HG03565 (cell line): Measurements from ENCODE around the gene KIF5A.
"Not testable (repeated sequence)": the region's sequence is repeated elsewhere in the genome, so short reads cannot be mapped to it uniquely, and the experiment has no call there.

Source experiments
- ATAC-seq: cut with Tn5 transposase; IDR thresholded peaks from one replicate; pipeline ENCODE4 v1.9.1; 2021; ENCODE audit warnings: mild to moderate bottlenecking, moderate library complexity; ENCODE audit not compliant: unreplicated experiment

KIF5A gene

DNA sequence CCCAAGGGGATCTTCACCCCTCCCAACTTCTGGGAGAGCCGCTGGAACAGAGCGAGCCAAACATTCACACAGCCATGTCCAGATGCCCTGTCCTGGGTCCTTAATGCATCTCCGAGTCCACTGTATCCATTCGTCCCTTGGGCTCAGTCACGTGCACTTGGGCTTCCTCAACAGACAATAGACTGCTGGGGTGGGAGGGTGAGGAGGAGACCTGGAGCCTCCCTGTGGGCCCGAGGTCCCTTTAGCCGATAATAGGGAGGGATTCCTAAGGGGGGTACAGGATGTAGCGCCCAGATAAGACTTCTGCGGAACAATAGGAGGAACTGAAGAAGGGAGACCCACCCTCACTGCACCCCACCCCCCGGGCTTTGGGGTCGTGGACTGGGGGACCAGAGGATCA, 68.1 kb downstream of the KIF5A start:
- ATAC-seq, result no peak

DNA sequence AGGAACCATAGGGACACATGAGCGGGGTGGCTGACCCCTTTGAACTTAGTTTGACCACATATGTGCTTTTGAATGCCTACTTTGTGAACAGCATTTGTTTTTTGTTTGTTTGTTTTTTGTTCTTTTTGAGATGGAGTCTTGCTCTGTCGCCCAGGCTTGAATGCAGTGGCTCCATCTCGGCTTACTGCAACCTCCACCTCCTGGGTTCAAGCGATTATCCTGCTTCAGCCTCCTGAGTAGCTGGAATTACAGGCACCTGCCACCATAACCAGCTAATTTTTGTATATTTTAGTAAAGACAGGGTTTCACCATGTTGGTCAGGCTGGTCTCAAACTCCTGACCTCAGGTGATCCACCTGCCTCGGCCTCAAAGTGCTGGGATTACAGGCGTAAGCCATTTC, 68.6 kb downstream of the KIF5A start:
- not testable (repeated sequence) for ATAC-seq

DNA sequence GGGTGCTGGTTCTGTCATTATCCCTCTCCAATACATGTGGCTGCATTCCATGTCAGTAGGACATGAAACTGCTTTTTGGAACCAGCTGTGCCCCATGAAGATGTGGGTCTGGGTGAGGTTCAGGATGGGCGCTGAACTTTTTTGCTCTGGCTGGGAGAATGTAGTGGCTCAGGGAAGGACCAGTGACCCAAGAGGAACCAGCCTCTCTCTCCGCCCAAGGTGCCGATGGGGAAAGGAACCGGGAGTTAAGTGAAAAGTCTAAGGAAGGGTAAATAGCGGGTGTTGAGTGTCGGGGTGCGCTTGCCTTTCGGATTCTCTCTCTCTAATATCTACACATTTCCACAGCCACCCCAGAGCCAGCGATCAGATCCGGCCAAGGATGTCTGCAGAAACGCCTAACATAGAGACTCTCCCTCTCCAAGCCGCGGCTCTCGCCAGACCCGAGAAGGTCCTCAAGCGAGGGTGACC, 69.2 kb downstream of the KIF5A start:
- no peak for ATAC-seq

DNA sequence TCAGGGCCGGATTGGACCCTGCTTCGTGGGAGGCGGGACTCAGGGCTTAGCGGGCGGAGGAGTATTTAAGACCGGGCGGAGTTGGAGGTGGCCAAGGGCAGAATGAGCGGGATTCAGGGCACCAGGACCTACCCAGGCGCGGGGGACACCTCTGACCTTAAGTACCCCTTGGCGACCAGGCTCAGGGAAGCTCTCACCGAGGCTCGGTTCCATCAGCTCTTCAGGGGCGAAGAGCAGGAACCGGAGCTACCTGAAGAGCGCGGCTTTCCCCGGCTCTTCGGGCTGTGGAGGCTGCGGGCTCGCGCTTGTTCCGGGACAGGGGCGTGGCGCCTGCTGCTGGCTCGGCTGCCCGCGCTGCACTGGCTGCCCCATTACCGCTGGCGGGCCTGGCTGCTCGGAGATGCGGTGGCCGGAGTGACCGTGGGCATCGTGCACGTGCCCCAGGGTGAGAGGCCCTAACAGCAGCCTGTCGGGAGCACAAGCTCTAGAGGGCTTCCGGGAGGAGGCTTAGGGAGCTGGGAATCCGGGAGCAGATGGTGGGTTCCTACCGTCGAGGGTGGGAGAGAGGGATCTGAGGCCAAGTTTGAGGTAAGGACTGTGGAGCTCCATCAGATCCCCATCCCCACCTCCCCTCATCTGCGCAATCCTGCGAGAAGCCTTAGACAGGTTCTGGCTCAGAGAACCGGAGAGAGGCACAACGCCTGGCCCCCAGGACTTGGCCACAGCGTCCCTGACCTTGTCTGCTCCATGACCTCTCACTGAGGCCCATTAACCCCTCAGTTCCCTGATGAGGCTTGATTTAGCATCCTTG, 69.8 kb downstream of the KIF5A start:
- ATAC-seq, result no peak

DNA sequence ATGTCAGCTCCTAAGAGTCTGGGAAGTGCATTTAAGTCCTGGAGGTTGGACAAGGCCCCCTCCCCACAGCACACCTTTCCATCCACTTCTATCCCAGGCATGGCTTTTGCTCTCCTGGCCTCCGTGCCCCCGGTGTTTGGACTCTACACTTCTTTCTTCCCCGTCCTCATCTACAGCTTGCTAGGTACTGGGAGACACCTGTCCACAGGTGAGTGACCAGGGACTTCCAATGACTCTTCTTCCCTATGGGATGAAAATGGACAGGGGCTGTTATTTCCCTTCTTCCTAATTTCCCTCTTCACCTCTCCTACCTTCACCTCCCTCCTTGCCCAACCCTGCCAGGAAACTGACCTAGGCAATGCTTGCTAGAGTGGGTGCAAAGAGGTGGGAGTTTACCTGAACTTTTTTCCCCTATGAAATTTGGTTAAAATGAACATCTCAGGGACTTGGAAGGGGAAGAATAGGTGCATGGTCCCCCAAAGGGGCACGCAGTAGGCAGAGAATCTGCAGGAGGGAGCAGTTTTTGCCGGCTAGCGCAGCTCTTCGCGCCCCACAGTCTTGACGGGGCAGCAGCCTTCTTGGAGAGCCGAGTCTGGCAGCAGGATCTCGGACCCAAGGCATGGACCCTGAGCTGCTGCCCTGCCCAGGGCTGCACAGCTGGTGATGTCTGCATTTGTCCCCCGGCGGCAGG, 70.5 kb downstream of the KIF5A start:
- no peak for ATAC-seq

DNA sequence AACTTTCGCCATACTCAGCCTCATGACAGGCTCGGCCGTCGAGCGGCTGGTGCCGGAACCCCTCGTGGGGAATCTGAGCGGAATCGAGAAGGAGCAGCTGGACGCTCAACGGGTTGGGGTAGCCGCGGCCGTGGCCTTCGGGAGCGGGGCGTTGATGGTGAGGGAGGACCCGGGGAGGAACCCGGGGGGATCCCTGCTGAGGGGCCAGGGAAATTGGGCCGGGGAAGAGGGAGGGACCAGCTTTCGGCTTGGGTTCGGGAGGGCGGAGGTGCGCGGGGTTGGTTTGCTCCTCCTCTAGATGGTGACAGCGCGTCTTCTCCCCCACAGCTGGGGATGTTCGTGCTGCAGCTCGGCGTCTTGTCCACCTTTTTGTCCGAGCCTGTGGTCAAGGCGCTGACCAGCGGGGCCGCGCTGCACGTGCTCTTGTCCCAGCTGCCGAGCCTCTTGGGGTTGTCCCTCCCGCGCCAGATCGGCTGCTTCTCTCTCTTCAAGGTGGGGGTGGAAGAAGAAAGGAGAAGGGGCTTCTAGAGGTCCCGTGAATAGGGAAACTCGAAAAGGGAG, 71.2 kb downstream of the KIF5A start:
- ATAC-seq, result no peak

DNA sequence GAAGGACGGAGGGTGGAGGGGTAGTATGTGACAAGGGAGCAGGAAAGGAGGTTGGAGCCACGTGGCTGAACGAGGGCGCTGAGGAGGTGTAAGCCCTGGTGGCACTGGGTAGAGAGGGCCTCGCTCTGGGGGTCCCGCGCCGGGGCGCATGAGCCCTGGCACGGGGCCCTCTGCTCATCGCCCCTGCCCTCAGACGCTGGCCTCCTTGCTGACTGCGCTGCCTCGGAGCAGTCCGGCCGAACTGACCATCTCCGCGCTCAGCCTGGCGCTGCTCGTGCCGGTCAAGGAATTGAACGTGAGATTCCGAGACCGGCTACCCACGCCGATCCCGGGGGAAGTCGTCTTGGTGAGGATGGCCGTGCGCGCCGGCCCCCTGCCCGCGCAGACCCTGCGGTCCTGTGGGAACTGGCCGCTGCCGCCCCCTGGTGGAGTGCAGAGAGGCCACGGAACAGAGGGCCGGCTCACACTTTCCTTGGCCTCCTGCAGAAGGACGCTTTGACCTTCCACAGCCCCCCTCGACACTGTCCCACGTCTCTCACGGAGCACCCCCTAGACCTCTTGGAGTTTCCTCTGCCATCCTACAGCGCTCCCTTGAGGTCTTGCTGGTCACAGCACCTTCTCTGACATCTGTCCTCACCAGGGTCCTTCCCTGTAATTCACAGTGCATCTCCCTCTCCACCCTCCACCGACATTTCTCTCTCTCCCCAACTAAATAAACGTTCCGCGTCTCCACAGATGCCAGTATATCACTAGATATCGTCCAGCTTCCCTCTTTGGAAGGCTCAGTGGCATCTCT, 71.9 kb downstream of the KIF5A start:
- no peak for ATAC-seq

DNA sequence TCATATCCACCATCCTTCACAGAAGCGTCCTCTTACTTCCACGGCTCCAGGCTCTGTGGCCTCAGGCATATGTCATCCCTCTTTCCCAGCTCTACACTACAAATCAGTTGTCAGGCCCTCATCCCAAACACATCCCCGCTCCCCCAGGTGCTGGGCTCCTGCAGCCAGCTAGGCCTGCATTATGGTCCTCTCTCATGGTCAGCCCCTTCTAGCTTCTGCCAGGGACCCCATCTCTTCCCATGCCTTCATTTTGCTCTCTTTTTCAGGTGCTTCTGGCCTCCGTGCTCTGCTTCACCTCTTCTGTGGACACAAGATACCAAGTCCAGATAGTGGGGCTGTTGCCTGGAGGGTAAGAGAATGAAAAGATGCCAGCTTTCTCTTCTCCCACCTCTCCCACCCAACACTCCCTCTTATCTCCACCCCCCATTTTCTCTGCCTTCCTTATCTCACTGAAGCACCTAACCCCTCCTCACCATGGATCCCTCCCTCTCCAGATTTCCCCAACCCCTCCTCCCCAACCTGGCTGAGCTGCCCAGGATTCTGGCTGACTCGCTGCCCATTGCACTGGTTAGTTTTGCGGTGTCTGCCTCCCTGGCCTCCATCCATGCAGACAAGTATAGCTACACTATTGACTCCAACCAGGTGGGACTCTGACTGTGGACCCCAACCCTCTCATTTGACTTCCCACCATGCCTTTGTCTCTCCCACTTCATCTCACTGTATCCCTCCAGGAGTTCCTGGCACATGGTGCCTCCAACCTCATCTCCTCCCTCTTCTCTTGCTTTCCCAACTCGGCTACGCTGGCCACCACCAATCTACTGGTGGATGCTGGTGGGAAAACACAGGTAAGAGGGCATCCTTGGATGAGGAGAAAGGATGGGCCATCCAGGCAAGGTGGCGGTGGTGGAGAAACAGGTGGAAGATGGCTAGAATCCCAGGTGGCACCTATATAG, 72.7 kb downstream of the KIF5A start:
- no peak for ATAC-seq

DNA sequence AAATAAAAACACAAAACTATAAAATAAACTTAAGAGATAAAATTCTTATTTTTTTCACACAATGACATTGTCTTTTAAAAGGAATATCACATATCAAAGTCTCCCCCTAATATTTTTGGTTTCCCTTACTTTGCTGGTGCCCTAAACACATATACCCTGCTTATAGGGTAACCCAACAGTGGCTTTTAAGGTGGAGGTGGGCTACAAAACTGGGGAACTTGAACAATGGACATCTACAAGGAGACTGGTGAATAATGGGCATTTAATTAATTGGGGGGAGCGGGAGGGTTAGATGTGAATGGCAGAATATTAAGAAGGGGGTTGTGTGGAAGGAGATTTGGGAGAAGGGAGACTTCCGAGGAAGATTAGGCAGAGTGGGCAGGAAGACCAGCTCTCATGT, 73.5 kb downstream of the KIF5A start:
- no peak for ATAC-seq

DNA sequence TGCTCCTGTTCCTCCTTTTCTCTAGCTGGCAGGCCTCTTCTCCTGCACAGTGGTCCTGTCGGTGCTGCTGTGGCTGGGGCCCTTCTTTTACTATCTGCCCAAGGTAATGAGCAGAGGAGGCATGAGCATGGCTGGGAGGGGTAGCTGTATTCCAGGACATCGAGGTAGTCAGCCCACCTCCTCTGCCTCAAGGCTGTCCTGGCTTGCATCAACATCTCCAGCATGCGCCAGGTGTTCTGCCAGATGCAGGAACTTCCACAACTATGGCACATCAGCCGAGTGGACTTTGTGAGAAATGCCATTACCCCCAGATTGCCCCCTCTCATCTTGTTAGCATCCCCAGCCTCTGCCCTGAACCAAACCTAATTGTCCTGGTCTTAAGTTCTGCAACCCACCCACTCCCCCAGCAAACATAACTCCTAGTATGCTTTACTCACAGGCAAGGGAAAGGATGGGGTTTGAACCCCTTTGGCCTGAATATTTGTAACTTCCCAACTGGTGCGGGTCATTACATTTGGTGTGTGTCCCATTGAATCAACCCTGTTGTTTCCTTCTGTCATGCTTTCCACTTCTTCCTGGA, 74.1 kb downstream of the KIF5A start:
- no peak for ATAC-seq

DNA sequence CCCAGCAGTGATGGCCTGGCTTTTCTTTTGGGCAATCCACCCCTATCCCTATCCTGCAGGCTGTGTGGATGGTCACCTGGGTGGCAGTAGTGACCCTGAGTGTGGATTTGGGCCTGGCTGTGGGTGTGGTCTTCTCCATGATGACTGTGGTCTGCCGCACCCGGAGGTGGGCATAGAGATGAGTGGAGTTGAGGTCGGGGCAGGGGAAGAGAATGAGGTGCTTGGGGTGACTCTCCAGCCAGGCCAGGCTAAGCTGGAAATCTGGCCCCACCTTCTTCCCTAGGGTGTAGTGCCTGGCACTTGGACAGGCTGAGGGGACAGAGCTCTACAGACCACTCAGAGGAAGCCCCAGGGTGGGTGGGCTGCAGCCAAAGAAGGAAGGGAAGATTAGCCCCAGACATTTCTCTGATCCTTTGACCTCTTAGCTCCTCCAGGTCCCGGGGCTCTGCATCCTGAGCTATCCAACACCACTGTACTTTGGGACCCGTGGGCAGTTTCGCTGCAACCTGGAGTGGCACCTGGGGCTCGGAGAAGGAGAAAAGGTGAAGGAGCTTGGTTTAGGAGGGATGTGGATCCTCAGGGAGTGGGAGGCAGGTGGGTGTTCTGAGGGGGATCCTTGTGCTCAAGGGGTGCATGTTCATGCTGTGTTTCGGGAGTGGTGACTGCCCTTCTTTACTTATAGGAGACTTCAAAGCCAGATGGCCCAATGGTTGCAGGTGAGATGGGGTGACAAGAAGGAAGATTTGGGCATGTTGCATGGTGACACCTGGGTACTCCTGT, 74.8 kb downstream of the KIF5A start:
- ATAC-seq, result no peak

DNA sequence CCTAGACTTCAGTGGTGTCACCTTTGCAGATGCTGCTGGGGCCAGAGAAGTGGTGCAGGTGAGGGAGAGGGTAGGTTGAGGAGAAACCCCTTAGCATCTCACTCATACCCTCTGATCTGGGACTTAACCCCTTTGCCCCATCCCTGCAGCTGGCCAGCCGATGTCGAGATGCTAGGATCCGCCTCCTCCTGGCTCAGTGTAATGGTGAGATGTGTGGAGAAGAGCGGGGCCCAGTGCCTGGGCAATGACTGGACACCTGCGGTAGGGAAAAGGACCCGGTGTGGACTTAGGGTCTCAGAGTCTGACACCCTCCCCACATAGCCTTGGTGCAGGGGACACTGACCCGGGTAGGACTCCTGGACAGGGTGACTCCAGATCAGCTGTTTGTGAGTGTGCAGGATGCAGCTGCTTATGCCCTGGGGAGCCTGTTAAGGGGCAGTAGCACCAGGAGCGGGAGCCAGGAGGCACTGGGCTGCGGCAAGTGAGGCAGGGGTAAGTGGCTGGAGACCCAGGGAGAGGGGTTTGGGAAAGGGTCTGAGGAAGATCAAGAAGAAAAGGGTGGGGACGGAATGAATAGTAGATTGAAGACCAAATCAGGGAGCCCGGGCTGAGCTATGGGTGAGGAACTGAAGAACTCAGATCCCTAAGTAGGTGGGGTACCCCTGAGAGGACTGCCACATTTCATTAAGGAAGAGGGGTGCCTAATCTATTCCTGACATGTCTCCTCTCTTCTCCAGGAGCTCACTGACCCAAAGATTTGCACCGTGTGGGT, 75.6 kb downstream of the KIF5A start:
- no peak for ATAC-seq

DNA sequence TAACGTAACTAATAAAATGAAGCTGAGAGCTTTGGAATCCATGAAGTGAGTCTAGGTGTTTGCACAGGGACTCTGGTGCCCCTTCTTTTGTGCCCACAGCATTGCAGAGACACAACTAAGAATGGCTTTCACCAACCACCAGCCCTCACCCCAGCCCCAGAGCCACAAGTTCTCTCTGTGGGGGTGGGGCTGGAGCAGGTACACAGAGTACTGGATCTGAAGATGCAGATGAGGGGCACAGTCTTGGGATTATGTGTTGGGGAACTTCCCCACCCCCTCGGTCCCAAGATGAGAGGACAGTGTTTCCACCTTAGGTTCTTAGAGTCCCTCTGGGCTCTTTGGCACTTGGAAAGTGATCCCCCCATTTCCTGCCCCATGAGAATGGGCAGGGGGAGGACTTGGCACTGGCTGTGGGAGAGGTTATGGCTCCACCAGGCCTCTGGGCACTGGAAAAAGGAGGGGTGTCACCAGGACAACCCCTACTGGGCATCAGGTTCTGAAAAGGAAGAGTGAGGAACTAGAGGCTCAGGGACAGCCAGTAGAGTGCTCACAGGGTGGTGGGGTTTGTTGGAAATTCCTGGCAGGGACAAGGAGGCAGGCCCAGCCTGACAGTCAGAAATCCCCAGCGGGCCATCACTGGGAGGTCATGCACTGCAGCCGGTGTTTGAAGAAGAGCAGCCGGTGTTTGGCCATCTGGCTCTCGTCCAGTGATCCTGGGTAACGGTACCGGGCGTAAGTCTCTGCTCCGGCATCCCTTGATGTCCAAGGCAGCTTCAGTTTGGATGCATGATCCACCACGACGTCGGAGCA, 76.5 kb downstream of the KIF5A start:
- no peak for ATAC-seq

DNA sequence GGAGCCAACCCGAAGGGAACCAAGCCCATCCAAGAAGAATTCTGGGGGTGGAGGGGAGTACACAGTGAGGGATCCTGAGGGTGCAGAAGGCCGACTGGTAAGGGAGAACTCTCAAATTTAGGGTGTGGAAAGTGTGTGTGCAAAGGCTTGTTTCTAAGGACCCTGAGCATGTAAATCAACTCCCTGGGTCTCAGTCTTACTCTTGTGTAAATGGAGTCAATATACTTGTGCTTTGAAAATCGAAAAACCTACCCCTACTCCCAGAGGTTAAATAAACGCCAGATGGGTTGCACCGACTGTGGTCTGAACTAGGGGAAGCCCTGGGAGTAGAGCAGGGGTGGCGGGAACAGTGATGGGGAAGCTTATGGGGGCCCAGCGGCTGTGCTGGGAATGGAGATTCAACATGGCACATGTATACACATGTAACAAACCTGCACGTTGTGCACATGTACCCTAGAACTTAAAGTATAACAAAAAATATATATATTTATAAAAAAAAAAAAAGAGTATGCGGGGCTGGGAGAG, 77.1 kb downstream of the KIF5A start:
- no peak for ATAC-seq

DNA sequence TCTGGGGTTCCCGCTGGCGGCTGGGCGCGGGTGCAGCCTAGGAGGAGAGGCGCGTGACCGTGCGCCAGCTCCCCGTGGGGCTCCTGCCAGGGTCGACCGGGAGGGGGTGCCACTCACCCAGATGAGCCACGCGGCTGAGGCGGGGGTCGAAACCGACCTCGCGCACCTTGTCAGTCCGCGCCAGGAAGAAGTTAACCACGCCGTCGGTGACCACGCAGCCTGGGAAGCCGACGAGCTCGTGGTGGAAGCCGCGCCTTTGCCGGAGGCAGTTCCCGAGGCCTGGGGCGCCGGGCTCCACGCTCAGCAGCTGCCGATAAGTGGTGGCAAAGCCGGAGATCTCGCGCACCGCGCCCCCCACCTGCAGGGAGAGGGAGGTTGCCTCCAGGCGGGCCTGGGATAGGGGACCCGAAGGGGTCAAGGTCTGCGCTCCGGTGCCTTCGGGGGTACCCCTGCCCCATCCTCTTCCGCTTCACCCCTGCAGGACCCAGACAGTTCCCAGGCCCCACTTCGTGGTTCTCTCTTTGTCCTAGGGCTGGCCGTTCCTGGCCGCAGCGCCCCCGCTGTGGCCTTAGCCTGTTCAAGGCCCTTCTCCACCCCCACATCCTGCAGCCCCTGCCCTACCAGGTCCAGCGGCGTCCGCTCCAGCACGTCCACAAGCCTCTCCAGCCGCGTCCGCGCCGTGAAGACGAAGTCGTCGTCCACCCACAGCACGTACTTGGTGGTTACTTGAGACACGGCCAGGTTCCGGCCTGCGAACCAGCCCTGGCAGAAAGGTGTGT, 77.8 kb downstream of the KIF5A start:
- no peak for ATAC-seq
